ENCODE measurements around the gene PDCD11.
"Not testable (repeated sequence)": the region's sequence is repeated elsewhere in the genome, so short reads cannot be mapped to it uniquely, and the experiment has no call there.

GRCh38 chr10:103417148-103417469 is 20.7 kb downstream of the PDCD11 start:
- TF ChIP-seq NR2C2 (CRISPR knock-in tag; IDR thresholded peaks at IDR 0.05); FOXJ3 (CRISPR knock-in tag; IDR thresholded peaks at IDR 0.05; ENCODE audit: borderline replicate concordance); ZBTB43 (CRISPR knock-in tag; IDR thresholded peaks at IDR 0.05): not testable (repeated sequence)
- TF ChIP-seq, protein P1, sequence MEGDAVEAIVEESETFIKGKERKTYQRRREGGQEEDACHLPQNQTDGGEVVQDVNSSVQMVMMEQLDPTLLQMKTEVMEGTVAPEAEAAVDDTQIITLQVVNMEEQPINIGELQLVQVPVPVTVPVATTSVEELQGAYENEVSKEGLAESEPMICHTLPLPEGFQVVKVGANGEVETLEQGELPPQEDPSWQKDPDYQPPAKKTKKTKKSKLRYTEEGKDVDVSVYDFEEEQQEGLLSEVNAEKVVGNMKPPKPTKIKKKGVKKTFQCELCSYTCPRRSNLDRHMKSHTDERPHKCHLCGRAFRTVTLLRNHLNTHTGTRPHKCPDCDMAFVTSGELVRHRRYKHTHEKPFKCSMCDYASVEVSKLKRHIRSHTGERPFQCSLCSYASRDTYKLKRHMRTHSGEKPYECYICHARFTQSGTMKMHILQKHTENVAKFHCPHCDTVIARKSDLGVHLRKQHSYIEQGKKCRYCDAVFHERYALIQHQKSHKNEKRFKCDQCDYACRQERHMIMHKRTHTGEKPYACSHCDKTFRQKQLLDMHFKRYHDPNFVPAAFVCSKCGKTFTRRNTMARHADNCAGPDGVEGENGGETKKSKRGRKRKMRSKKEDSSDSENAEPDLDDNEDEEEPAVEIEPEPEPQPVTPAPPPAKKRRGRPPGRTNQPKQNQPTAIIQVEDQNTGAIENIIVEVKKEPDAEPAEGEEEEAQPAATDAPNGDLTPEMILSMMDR (IDR thresholded peaks at IDR 0.05) = not testable (repeated sequence)
- TF ChIP-seq, protein P2, sequence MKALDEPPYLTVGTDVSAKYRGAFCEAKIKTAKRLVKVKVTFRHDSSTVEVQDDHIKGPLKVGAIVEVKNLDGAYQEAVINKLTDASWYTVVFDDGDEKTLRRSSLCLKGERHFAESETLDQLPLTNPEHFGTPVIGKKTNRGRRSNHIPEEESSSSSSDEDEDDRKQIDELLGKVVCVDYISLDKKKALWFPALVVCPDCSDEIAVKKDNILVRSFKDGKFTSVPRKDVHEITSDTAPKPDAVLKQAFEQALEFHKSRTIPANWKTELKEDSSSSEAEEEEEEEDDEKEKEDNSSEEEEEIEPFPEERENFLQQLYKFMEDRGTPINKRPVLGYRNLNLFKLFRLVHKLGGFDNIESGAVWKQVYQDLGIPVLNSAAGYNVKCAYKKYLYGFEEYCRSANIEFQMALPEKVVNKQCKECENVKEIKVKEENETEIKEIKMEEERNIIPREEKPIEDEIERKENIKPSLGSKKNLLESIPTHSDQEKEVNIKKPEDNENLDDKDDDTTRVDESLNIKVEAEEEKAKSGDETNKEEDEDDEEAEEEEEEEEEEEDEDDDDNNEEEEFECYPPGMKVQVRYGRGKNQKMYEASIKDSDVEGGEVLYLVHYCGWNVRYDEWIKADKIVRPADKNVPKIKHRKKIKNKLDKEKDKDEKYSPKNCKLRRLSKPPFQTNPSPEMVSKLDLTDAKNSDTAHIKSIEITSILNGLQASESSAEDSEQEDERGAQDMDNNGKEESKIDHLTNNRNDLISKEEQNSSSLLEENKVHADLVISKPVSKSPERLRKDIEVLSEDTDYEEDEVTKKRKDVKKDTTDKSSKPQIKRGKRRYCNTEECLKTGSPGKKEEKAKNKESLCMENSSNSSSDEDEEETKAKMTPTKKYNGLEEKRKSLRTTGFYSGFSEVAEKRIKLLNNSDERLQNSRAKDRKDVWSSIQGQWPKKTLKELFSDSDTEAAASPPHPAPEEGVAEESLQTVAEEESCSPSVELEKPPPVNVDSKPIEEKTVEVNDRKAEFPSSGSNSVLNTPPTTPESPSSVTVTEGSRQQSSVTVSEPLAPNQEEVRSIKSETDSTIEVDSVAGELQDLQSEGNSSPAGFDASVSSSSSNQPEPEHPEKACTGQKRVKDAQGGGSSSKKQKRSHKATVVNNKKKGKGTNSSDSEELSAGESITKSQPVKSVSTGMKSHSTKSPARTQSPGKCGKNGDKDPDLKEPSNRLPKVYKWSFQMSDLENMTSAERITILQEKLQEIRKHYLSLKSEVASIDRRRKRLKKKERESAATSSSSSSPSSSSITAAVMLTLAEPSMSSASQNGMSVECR (CRISPR knock-in tag; IDR thresholded peaks at IDR 0.05; ENCODE audit: borderline replicate concordance) = not testable (repeated sequence)
- TF ChIP-seq, protein P3, sequence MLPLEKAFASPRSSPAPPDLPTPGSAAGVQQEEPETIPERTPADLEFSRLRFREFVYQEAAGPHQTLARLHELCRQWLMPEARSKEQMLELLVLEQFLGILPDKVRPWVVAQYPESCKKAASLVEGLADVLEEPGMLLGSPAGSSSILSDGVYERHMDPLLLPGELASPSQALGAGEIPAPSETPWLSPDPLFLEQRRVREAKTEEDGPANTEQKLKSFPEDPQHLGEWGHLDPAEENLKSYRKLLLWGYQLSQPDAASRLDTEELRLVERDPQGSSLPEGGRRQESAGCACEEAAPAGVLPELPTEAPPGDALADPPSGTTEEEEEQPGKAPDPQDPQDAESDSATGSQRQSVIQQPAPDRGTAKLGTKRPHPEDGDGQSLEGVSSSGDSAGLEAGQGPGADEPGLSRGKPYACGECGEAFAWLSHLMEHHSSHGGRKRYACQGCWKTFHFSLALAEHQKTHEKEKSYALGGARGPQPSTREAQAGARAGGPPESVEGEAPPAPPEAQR (CRISPR knock-in tag; IDR thresholded peaks at IDR 0.05) = not testable (repeated sequence)
